MM.1S (cell line): ENCODE measurements around the gene CBLN1.

ENCODE experiments used
- DNase-seq: peaks from one replicate; pipeline ENCODE4 v3.0.0-alpha.2; 2015
- H2AFZ ChIP-seq: fragments of 300-600 bp; sonication (generic); 2 replicates; pipeline ENCODE4 v1.6.0; 2016; ENCODE audit warnings: antibody characterized with exemption, low read length
- H3F3A ChIP-seq: fragments of 300-600 bp; sonication (generic); 2 replicates; pipeline ENCODE4 v1.6.1; 2016; ENCODE audit warnings: mild to moderate bottlenecking, antibody characterized with exemption, low read length, moderate library complexity, mixed read lengths; ENCODE audit not compliant: insufficient read depth
- H3K27ac ChIP-seq: fragments of 300-600 bp; sonication (generic); 2 replicates; pipeline ENCODE4 v1.5.1; 2016; ENCODE audit warnings: mild to moderate bottlenecking, low read length
- H3K27me3 ChIP-seq: fragments of 300-600 bp; sonication (generic); replicated peaks from 2 replicates; pipeline ENCODE4 v1.6.0; 2016; ENCODE audit warnings: low read length; ENCODE audit not compliant: insufficient read depth
- H3K36me3 ChIP-seq: fragments of 300-600 bp; sonication (generic); replicated peaks from 2 replicates; pipeline ENCODE4 v1.6.1; 2016; ENCODE audit warnings: mild to moderate bottlenecking, low read length, mixed read lengths; ENCODE audit not compliant: insufficient read depth
- H3K4me1 ChIP-seq: fragments of 300-600 bp; sonication (generic); 2 replicates; pipeline ENCODE4 v1.6.1; 2016; ENCODE audit warnings: low read length, mixed read lengths
- H3K4me2 ChIP-seq: fragments of 300-600 bp; sonication (generic); 2 replicates; pipeline ENCODE4 v1.6.0; 2016; ENCODE audit warnings: low read depth, low read length
- H3K4me3 ChIP-seq: fragments of 300-600 bp; sonication (generic); 2 replicates; pipeline ENCODE4 v1.5.1; 2016; ENCODE audit warnings: low read length, mixed read lengths
- H3K79me2 ChIP-seq: fragments of 300-600 bp; sonication (generic); 2 replicates; pipeline ENCODE4 v1.6.1; 2016; ENCODE audit warnings: mixed run types, low read length, mixed read lengths
- H3K9ac ChIP-seq: fragments of 300-600 bp; sonication (generic); 2 replicates; pipeline ENCODE4 v1.6.1; 2016; ENCODE audit warnings: low read length, mixed read lengths
- H3K9me2 ChIP-seq: fragments of 300-600 bp; sonication (generic); replicated peaks from 2 replicates; pipeline ENCODE4 v1.6.1; 2016; ENCODE audit warnings: mild to moderate bottlenecking, low read length, mixed read lengths; ENCODE audit not compliant: insufficient read depth
- H3K9me3 ChIP-seq: fragments of 300-600 bp; sonication (generic); replicated peaks from 2 replicates; pipeline ENCODE4 v1.6.1; 2016; ENCODE audit warnings: mild to moderate bottlenecking, low read length, mixed read lengths; ENCODE audit not compliant: insufficient read depth
- H4K20me1 ChIP-seq: fragments of 300-600 bp; sonication (generic); 2 replicates; pipeline ENCODE4 v1.6.1; 2016; ENCODE audit warnings: mild to moderate bottlenecking, low read length, moderate library complexity, mixed read lengths; ENCODE audit not compliant: insufficient read depth
- CTCF ChIP-seq: fragments of 300-600 bp; sonication (generic); IDR thresholded peaks from 2 replicates; pipeline ENCODE4 v1.5.1; 2016; ENCODE audit warnings: antibody characterized with exemption, low read length, mixed read lengths
- EZH2 ChIP-seq: fragments of 300-600 bp; sonication (generic); optimal IDR thresholded peaks from 2 replicates; pipeline ENCODE3; 2017; ENCODE audit warnings: low read depth, mild to moderate bottlenecking, antibody characterized with exemption, low read length, mixed read lengths
- EZH2phosphoT487 ChIP-seq: fragments of 300-600 bp; sonication (generic); IDR thresholded peaks from 2 replicates; pipeline ENCODE4 v1.6.1; 2018; ENCODE audit warnings: antibody characterized with exemption, low read length

The CBLN1 gene

GRCh38 chr16:49259330-49259729, 22.3 kb downstream of the CBLN1 start:
- Histone ChIP-seq H3K9me3 (no peaks in the 10 kb centered on the region), H3K79me2 (no peaks in the 10 kb centered on the region), H3K36me3 (no peaks in the 10 kb centered on the region), H3K9me2 (no peaks in the 10 kb centered on the region), H2AFZ (no peak overlapping the region), H3K4me2 (no peak overlapping the region), H3K4me3 (no peak overlapping the region), H3K27me3 (no peaks in the 10 kb centered on the region), H3K9ac (no peak overlapping the region), H3K4me1 (no peaks in the 10 kb centered on the region), H3F3A (no peaks in the 10 kb centered on the region), H3K27ac (no peak overlapping the region), H4K20me1 (no peaks in the 10 kb centered on the region)
- no peak for DNase-seq
- TF ChIP-seq CTCF (no peak), EZH2 (no peak), EZH2phosphoT487 (no peak)

GRCh38 chr16:49250689-49251088, 30.9 kb downstream of the CBLN1 start:
- H3K9me3 ChIP-seq, result no peaks in the 10 kb centered on the region
- TF ChIP-seq EZH2 (no peak), EZH2phosphoT487 (no peak), CTCF (no peak)
- H3K79me2 ChIP-seq, result no peaks in the 10 kb centered on the region
- H3K4me2 ChIP-seq, result no peak overlapping the region
- H3K9me2 ChIP-seq, result no peaks in the 10 kb centered on the region
- no peak overlapping the region for H3K9ac ChIP-seq
- no peak overlapping the region for H3K27ac ChIP-seq
- H2AFZ ChIP-seq, result no peak overlapping the region
- H3K4me3 ChIP-seq, result no peak overlapping the region
- DNase-seq, result no peak
- H3F3A ChIP-seq, result no peaks in the 10 kb centered on the region
- H3K27me3 ChIP-seq, result no peaks in the 10 kb centered on the region
- H4K20me1 ChIP-seq, result no peaks in the 10 kb centered on the region
- no peaks in the 10 kb centered on the region for H3K4me1 ChIP-seq
- H3K36me3 ChIP-seq, result no peaks in the 10 kb centered on the region

GRCh38 chr16:49248227-49248626, 33.4 kb downstream of the CBLN1 start:
- H3K4me1 ChIP-seq, result no peaks in the 10 kb centered on the region
- no peak overlapping the region for H3K27ac ChIP-seq
- no peaks in the 10 kb centered on the region for H4K20me1 ChIP-seq
- no peak overlapping the region for H3K9ac ChIP-seq
- no peaks in the 10 kb centered on the region for H3K9me2 ChIP-seq
- H3K79me2 ChIP-seq, result no peaks in the 10 kb centered on the region
- H3K27me3 ChIP-seq, result no peaks in the 10 kb centered on the region
- no peaks in the 10 kb centered on the region for H3K9me3 ChIP-seq
- DNase-seq, result no peak
- no peak overlapping the region for H2AFZ ChIP-seq
- TF ChIP-seq EZH2phosphoT487, result no peak
- no peak for TF ChIP-seq EZH2
- no peak for TF ChIP-seq CTCF
- H3K4me3 ChIP-seq, result no peak overlapping the region
- no peaks in the 10 kb centered on the region for H3K36me3 ChIP-seq
- no peak overlapping the region for H3K4me2 ChIP-seq
- H3F3A ChIP-seq, result no peaks in the 10 kb centered on the region
